PC-3 (cell line): Measurements from ENCODE around the gene STAT5A. TPM values are rescaled to one million over a fixed set of nuclear protein-coding genes. Genes with fewer than 3 reads are reported as not detected.

Experiments
- ATAC-seq: fragments of 200-7000 bp; cut with Tn5 transposase; 2 replicates; pipeline ENCODE4 v1.9.1; 2020; ENCODE audit warnings: mild to moderate bottlenecking, moderate library complexity
- BruUV-seq: library from RNA; stranded (reverse); fragments of 400-500 nt; replicated peaks from 2 replicates; lab custom pipeline; 2021; lab: Mats Ljungman, UMichigan
- CTCF ChIA-PET: fragments of 300-600 bp; sonication (Branson Sonifier 250); formaldehyde crosslinking; loops from one replicate; lab custom pipeline; 2022; ENCODE audit warnings: antibody characterized with exemption; lab: Charles Lee
- POLR2A ChIA-PET: fragments of 300-600 bp; sonication (Branson Sonifier 250); formaldehyde crosslinking; loops from one replicate; lab custom pipeline; 2022; ENCODE audit warnings: antibody characterized with exemption; ENCODE audit not compliant: unreplicated experiment; lab: Charles Lee
- DNase-seq: peaks from one replicate; pipeline ENCODE4 v3.0.0-alpha.2; 2015
- H2AFZ ChIP-seq: fragments of 300-600 bp; sonication (generic); 2 replicates; pipeline ENCODE4 v1.6.0; 2016; ENCODE audit warnings: antibody characterized with exemption, low read length
- H3F3A ChIP-seq: fragments of 300-600 bp; sonication (generic); one replicate; pipeline ENCODE4 v1.6.0; 2017; ENCODE audit warnings: antibody characterized with exemption, low read length, control low read depth, mild to moderate bottlenecking; ENCODE audit not compliant: unreplicated experiment
- H3K27ac ChIP-seq: fragments of 300-600 bp; sonication (generic); 2 replicates; pipeline ENCODE4 v1.5.1; 2016; ENCODE audit warnings: mild to moderate bottlenecking, low read length
- H3K27me3 ChIP-seq: fragments of 300-600 bp; sonication (generic); 2 replicates; pipeline ENCODE4 v1.6.1; 2016; ENCODE audit warnings: low read length, mixed read lengths
- H3K36me3 ChIP-seq: fragments of 300-600 bp; sonication (generic); 2 replicates; pipeline ENCODE4 v1.6.1; 2016; ENCODE audit warnings: low read depth, mixed run types, low read length, mixed read lengths
- H3K4me1 ChIP-seq: fragments of 300-600 bp; sonication (generic); 2 replicates; pipeline ENCODE4 v1.5.1; 2016; ENCODE audit warnings: low read length; ENCODE audit not compliant: insufficient read depth
- H3K4me2 ChIP-seq: fragments of 300-600 bp; sonication (generic); 2 replicates; pipeline ENCODE4 v1.6.0; 2016; ENCODE audit warnings: low read length
- H3K4me3 ChIP-seq: fragments of 300-600 bp; sonication (generic); 2 replicates; pipeline ENCODE4 v1.5.1; 2016; ENCODE audit warnings: mild to moderate bottlenecking, low read length, mixed read lengths
- H3K79me2 ChIP-seq: fragments of 300-600 bp; sonication (generic); 2 replicates; pipeline ENCODE4 v1.6.1; 2017; ENCODE audit warnings: low read length, mixed read lengths
- H3K9ac ChIP-seq: fragments of 300-600 bp; sonication (generic); 2 replicates; pipeline ENCODE4 v1.6.0; 2016; ENCODE audit warnings: mild to moderate bottlenecking, low read length
- H3K9me2 ChIP-seq: fragments of 300-600 bp; sonication (generic); replicated peaks from 2 replicates; pipeline ENCODE4 v1.6.1; 2016; ENCODE audit warnings: mixed run types, low read length, mixed read lengths
- H3K9me3 ChIP-seq: fragments of 300-600 bp; sonication (generic); 2 replicates; pipeline ENCODE4 v1.6.1; 2016; ENCODE audit warnings: low read length, mixed read lengths
- H4K20me1 ChIP-seq: fragments of 300-600 bp; sonication (generic); 2 replicates; pipeline ENCODE4 v1.6.1; 2016; ENCODE audit warnings: low read length, mixed read lengths
- CTCF ChIP-seq: fragments of 300-600 bp; sonication (generic); conservative IDR thresholded peaks from 2 replicates; pipeline ENCODE4 v1.5.1; 2017; ENCODE audit warnings: antibody characterized with exemption, low read depth, mild to moderate bottlenecking, low read length
- EZH2 ChIP-seq: fragments of 300-600 bp; sonication (generic); IDR thresholded peaks from one replicate; pipeline ENCODE4 v1.6.1; 2017; ENCODE audit warnings: antibody characterized with exemption, mild to moderate bottlenecking, low read length; ENCODE audit not compliant: unreplicated experiment
- EZH2phosphoT487 ChIP-seq: fragments of 300-600 bp; sonication (generic); IDR thresholded peaks from 2 replicates; pipeline ENCODE4 v1.6.1; 2018; ENCODE audit warnings: mild to moderate bottlenecking, antibody characterized with exemption, low read length, borderline replicate concordance
- intact Hi-C: fragments of 100-400 bp; cut with micrococcal nuclease; formaldehyde crosslinking; loops from 2 replicates; pipeline ENCODE4 v1.9.0; 2023
- total RNA-seq: library from RNA; depleted of rRNA; stranded (reverse); fragments of >200 nt; gene quantifications from 2 replicates; pipeline ENCODE4 v1.2.3, GENCODE V29; 2014

The STAT5A gene
- total RNA-seq, 1 experiment from 2014 or later = not detected

GRCh38 chr17:42313773-42314566 lies 25.7 kb downstream of the STAT5A start:
- Histone ChIP-seq H3K27ac (no peak overlapping the region), H3K4me2 (no peak overlapping the region), H3K9me2 (no peaks in the 10 kb centered on the region), H2AFZ (no peak overlapping the region), H3K79me2 (no peaks in the 10 kb centered on the region), H3K4me3 (no peak overlapping the region), H3K27me3 (no peaks in the 10 kb centered on the region), H3F3A (no peaks in the 10 kb centered on the region), H3K36me3 (no peaks in the 10 kb centered on the region), H3K4me1 (no peaks in the 10 kb centered on the region), H4K20me1 (no peaks in the 10 kb centered on the region), H3K9me3 (no peaks in the 10 kb centered on the region), H3K9ac (no peak overlapping the region)
- POLR2A ChIA-PET = no interaction called here
- ATAC-seq (no peak), DNase-seq (no peak)
- TF ChIP-seq CTCF (no peak), EZH2phosphoT487 (no peak), EZH2 (no peak)
- intact Hi-C loops = no loop called here
- CTCF ChIA-PET = no interaction called here
- BruUV-seq = no TSS peak

- CTCF ChIA-PET = no interaction called here
- H3K79me2 ChIP-seq = no peaks in the 10 kb centered on the region
- no peak overlapping the region for H3K9ac ChIP-seq
- no peaks in the 10 kb centered on the region for H3K9me3 ChIP-seq
- H3K4me1 ChIP-seq = no peaks in the 10 kb centered on the region
- H3K4me3 ChIP-seq = no peak overlapping the region
- BruUV-seq = no TSS peak
- no peaks in the 10 kb centered on the region for H3K36me3 ChIP-seq
- H3F3A ChIP-seq = no peaks in the 10 kb centered on the region
- H2AFZ ChIP-seq = no peak overlapping the region
- no peaks in the 10 kb centered on the region for H3K9me2 ChIP-seq
- POLR2A ChIA-PET = no interaction called here
- H3K27me3 ChIP-seq = no peaks in the 10 kb centered on the region
- TF ChIP-seq EZH2 (no peak), CTCF (no peak), EZH2phosphoT487 (no peak)
- no peak overlapping the region for H3K4me2 ChIP-seq
- ATAC-seq = no peak
- no peaks in the 10 kb centered on the region for H4K20me1 ChIP-seq
- no peak overlapping the region for H3K27ac ChIP-seq
- intact Hi-C loops = no loop called here
- DNase-seq = no peak
Observed at GRCh38 chr17:42315402-42316156, 27.3 kb downstream of the STAT5A start.
